Uterus (tissue), 4 donors: ENCODE data around the gene ADISSP. TPM values are rescaled to one million over a fixed set of nuclear protein-coding genes. Genes with fewer than 3 reads are reported as not detected.

Experiments
- DNase-seq, 2 donors: peaks; one replicate each; pipeline ENCODE4 v3.0.0-alpha.2; 2019 to 2020
- H3K27ac ChIP-seq, 2 donors: fragments of 200-600 bp; sonication (generic); 1 replicate in 1 of 2; 2 replicates in 1 of 2; pipeline ENCODE4 v1.5.1; 2016 to 2018
- H3K27me3 ChIP-seq, 2 donors: fragments of 200-600 bp; sonication (generic); one replicate each; pipeline ENCODE4 v1.5.1; 2018 to 2019; ENCODE audit warnings: control low read depth in 1 of 2
- H3K36me3 ChIP-seq, 2 donors: fragments of 200-600 bp; sonication (generic); one replicate each; pipeline ENCODE4 v1.5.1; 2019; ENCODE audit warnings: control low read depth in 1 of 2
- H3K4me1 ChIP-seq, 2 donors: fragments of 200-600 bp; sonication (generic); one replicate each; pipeline ENCODE4 v1.5.1; 2018 to 2019; ENCODE audit warnings: control low read depth in 1 of 2
- H3K4me3 ChIP-seq, 2 donors: fragments of 200-600 bp; sonication (generic); 1 replicate in 1 of 2; 2 replicates in 1 of 2; pipeline ENCODE4 v1.5.1; 2018 to 2019; ENCODE audit warnings: mild to moderate bottlenecking in 1 of 2
- H3K9me3 ChIP-seq, 2 donors: fragments of 200-600 bp; sonication (generic); one replicate each; pipeline ENCODE4 v1.5.1; 2019; ENCODE audit warnings: control low read depth in 1 of 2
- CTCF ChIP-seq, 4 experiments: fragments of 200-600 bp in 2 of 4; fragments of 450-650 bp in 2 of 4; sonication (generic) in 2 of 4; IDR thresholded peaks; one replicate each; pipeline ENCODE4 v1.5.1; 2016 to 2019; ENCODE audit warnings: antibody characterized with exemption in 4 of 4, mild to moderate bottlenecking in 2 of 4, moderate library complexity in 1 of 4
- POLR2A ChIP-seq, 2 donors: fragments of 450-650 bp; IDR thresholded peaks; one replicate each; pipeline ENCODE4 v1.6.1; 2016; ENCODE audit warnings: antibody characterized with exemption in 2 of 2, mild to moderate bottlenecking in 1 of 2, moderate library complexity in 1 of 2
- intact Hi-C: fragments of 100-400 bp; cut with DNase I; formaldehyde crosslinking; loops from one replicate; pipeline ENCODE4 v1.15.1; 2023; ENCODE audit warnings: low total_unique reads
- total RNA-seq, 4 donors: library from RNA; depleted of rRNA in 3 of 4; stranded (reverse); fragments of >200 nt in 3 of 4; gene quantifications; one replicate each; pipeline versions ENCODE4 v1.1.0 to v1.2.4, GENCODE V29; 2014 to 2023
- donor health status: DM: yes; HTN: yes; CAD: no.

ADISSP gene
- 10 to 100 TPM in 3 of 4 donors, 1 to 10 TPM in 1; 4.1 to 45.9 (median 34.8) TPM for total RNA-seq

GRCh38 chr20:3767427-3768341 is at the start of gene ADISSP:
Gene ADISSP (minus strand): TSS chr20:3767753. CDS start chr20:3760100, 7,653 bp downstream.
- intact Hi-C loops = loop anchor here (5.0 kb wide), 1 partner anchor 85 kb away; the partner anchor contains the start of gene ADAM33
- DNase-seq = peak; percentile 98 to 99

GRCh38 chr20:3815703-3816315 is 48.3 kb upstream of the ADISSP start:
- Histone ChIP-seq H3K4me1 (peaks cover 4 to 7% of the 10 kb centered on the region in 2 donors), H3K9me3 (no peaks in the 10 kb centered on the region), H3K4me3 (no peak overlapping the region), H3K27me3 (no peaks in the 10 kb centered on the region), H3K27ac (no peak overlapping the region), H3K36me3 (no peaks in the 10 kb centered on the region)
- DNase-seq = no peak
- TF ChIP-seq CTCF (IDR thresholded peaks at IDR 0.05) (no peak), POLR2A (IDR thresholded peaks at IDR 0.05) (no peak)
- intact Hi-C loops = no loop called here

More at GRCh38 chr20:3767427-3768341, at the start of gene ADISSP:
- Histone ChIP-seq H3K27ac (peak within 1 kb of the TSS; percentile 86 to 92), H3K27me3 (no peaks in the 10 kb centered on the region), H3K4me3 (peak within 1 kb of the TSS; percentile 59 to 82), H3K4me1 (peaks cover 0 to 11% of the 10 kb centered on the region in 2 donors), H3K36me3 (no peaks in the 10 kb centered on the region), H3K9me3 (no peaks in the 10 kb centered on the region)
- TF ChIP-seq POLR2A (IDR thresholded peaks at IDR 0.05) (peak; percentile 47 to 75), CTCF (IDR thresholded peaks at IDR 0.05) (peak in 1 of 4 experiments; percentile 37)

- intact Hi-C loops = no loop called here
Observed at GRCh38 chr20:3814928-3815495, 47.5 kb upstream of the ADISSP start.

GRCh38 chr20:3813848-3814581 is 46.5 kb upstream of the ADISSP start:
- H3K27me3 ChIP-seq = no peaks in the 10 kb centered on the region
- H3K4me3 ChIP-seq = no peak overlapping the region
- no peak for DNase-seq
- H3K27ac ChIP-seq = peak overlapping the region; percentile 93 to 97
- intact Hi-C loops = no loop called here
- TF ChIP-seq CTCF (IDR thresholded peaks at IDR 0.05) (no peak), POLR2A (IDR thresholded peaks at IDR 0.05) (no peak)
- peaks cover 7 to 16% of the 10 kb centered on the region in 2 donors for H3K4me1 ChIP-seq
- H3K36me3 ChIP-seq = no peaks in the 10 kb centered on the region
- no peaks in the 10 kb centered on the region for H3K9me3 ChIP-seq

More at GRCh38 chr20:3814928-3815495, 47.5 kb upstream of the ADISSP start:
- Histone ChIP-seq H3K27ac (no peak overlapping the region), H3K36me3 (no peaks in the 10 kb centered on the region), H3K4me1 (peaks cover 7 to 11% of the 10 kb centered on the region in 2 donors), H3K4me3 (no peak overlapping the region), H3K9me3 (no peaks in the 10 kb centered on the region), H3K27me3 (no peaks in the 10 kb centered on the region)
- no peak for DNase-seq
- TF ChIP-seq CTCF (IDR thresholded peaks at IDR 0.05) (no peak), POLR2A (IDR thresholded peaks at IDR 0.05) (no peak)
